GM21367 (cell line): Measurements from ENCODE around the gene EDEM1.

Source experiments
- ATAC-seq: cut with Tn5 transposase; IDR thresholded peaks from one replicate; pipeline ENCODE4 v1.9.1; 2021; ENCODE audit not compliant: unreplicated experiment

The EDEM1 gene

DNA sequence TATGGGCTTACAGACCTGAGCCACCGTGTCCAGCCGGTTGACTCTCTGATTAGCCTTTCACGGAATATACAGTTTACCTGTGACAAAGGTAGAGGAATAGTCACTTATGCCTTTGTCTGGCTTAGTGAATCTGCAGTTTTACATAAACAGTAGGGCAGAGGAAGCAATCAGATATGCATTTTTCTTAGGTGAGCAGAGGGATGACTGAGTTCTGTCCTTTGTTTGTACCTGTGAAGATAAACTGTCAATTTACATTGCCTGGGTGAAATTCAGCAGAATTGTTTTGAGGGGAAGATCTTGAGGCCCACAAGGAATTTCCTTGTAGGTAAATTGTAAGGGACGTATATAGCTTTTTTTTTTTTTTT is 10.8 kb downstream of the EDEM1 start:
- ATAC-seq = no peak

DNA sequence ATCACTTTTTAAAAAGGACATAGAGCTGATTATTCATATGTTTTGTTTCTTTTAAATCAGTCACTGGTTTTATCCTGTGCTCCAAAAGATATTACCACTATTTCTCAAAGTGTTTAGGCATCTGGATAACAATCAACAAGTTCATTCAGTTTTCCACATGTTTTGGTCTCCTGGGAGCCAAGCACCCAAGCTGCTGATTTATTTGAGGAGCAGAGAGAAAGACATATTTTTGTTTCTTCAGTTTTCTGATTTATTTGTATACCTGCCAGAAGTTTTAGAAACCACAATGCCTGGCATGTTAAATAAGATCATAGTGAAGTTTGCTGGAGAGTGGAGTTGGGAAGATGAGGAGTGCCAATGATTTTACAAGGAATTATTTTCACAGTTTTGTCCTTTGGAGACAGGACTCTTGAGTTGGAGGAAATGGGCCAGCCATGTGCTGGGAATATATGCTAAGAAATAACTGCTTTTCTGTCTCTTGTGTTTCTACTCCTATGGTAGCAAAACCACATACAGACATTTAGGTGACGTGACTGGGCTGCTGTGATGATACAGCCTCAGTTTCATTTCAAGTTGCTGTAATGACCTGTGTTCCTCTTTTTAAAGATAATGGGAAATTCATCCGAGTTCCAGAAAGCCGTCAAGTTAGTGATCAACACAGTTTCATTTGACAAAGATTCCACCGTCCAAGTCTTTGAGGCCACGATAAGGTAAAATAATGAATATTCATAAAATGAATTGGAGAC is 11.7 kb downstream of the EDEM1 start:
- peak; percentile 28 for ATAC-seq

DNA sequence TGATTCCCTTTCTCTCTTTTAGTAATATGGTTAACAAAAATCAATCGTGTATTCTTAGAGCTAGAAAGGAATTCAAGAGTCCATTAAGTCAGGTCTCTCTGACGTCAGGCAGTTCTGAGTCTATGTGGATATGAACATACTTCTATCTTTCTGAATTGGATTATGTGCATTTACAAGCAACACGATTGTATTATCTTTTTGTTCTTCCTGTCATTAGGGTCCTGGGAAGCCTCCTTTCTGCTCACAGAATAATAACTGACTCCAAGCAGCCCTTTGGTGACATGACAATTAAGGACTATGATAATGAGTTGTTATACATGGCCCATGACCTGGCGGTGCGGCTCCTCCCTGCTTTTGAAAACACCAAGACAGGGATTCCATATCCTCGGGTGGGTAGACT is 14.0 kb downstream of the EDEM1 start:
- no peak for ATAC-seq

DNA sequence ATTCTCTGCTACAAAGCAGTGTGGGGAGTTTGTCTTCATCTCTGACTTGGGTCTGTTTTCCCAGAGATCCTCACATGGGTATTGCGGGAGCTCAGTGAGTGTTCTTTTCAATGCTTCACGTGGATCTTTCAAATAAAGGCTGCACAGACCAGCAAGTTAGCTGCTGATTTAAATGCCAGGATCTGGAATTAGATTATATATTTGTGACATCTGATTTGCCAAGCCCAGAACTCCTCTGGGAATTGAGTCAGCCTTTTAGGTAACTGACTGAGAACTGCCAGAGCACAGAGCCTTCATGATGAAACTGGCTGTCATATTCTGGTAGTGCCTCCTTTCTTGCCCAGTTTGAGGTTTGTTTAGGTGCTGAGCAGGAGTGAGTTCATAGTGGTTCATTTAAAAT is 14.7 kb downstream of the EDEM1 start:
- no peak for ATAC-seq

DNA sequence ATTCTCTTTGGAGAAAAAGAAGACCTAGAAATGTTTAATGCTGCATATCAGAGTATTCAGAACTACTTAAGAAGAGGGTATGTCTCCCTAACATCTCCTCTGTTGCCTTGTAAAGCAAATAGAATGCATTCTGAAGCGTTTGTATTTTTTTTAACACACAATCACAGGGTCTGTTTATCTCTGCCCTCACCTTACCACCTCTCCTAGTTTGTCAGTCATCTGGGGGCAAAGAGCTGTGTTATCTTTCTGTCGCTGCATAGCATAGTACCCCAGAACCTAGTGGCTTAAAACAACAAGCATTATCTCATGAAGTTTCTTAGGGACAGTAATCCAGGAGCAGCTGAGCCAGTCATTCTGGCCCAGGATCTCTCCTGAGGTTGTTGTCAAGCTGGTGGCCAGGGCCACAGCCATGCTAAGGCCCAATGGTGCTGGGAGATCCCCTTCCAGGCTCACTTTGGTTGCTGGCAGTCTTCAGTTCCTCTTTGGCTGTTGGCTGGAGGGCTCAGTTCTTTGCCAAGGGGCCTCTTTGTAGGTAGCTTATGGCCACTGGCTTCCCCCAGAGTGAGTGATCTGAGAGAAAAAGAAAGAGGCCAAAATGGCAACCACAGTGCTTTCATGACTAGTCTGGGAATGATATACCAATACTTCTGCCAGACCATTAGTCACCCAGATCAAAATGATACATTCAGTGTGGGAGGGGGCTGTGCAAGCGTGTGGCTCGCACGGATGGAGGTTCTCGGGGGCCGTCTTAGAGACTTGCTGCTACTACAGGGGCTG is 17.8 kb downstream of the EDEM1 start:
- peak; percentile 97 for ATAC-seq

DNA sequence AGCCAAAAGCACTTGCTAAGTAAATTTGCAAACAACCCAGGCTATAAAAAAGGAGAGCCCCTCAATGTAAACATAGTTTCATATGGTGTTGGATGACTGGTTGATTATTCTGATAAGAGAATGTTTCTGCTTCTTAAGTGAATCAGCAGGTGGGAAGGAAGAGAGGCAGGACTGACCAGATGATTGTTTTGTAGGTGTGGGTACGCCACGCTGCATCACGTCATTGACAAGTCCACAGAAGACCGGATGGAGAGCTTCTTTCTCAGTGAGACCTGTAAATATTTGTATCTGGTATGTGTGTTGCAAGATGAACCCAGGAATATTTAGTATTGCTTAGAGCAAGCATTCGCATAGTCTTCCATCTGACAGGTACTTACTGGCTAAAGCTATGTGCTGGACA is 23.4 kb downstream of the EDEM1 start:
- ATAC-seq = no peak

DNA sequence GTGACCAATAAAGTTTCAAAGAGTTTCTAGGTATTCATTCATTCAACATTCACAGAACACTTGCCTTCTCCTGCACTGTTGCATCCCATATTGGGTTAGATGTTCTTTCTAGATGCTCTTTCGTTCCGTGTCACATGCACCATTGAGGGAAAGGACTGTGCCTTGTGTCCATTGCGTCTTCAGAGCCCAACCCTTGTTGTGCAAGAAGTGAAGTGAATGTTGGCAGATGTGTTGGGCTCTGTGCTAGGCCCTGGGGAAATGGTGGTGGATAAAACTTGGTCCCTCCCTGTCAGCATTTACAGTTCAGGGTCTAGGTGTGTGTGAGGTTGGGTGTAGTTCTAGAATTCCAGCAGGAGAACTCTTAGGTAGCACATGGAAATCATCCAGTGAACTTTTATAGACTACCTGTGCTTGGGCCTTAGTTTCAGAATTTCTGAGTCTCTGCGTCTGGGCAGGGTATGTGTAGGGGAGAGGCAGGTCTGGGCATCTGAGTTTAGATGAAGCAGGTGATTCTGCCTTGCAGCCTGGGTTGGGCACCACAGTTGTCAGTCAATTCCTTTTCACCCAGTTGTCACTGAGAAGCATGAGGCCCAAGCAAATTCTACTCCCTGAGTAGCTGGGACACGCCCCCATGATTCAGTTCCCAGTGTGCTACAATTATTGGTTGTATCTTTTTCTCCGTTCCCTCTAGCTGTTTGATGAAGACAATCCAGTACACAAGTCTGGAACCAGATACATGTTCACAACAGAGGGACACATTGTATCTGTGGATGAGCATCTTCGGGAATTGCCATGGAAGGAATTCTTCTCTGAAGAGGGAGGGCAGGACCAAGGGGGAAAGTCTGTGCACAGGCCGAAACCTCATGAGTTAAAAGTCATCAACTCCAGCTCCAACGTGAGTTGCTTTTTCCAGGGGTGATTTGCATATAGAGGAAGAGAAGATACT is 25.4 kb downstream of the EDEM1 start:
- no peak for ATAC-seq

DNA sequence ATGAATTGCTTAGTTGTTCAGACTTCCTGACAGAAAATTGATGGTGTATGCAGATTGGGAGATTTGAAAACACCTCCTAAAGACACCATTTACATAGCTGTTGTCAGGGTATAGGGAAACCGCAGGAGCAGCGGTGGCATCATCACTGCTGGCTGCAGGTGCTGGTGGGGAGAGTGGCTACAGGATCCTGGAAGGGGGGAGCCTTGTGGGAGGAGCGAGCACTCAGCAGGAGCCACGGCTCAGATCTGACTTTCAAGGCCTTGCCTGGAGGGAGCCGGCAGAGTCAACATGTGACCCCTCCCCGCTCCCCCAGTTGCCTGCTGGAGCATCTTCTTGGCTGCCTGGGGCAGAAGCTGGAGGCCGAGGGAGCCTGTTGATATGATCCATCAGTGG is 26.1 kb downstream of the EDEM1 start:
- no peak for ATAC-seq

DNA sequence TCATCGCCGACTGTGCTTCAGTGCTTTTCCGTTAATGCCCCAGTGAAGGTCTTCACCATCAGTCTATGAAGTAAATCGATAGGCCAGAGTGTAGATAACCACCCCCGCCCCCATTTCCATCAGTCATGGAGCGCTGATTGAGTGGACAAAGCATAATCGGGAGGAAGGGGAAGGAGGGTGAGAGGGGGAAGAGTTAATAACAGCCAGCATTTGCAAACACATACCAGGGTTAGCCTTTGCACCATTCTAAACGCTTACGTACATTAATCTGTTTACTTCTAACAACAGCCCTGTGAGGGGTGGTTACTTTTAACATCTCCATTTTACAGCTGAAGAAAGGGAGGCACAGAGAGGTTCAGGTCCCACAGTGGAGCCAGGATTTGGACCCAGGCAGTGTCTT is 26.8 kb downstream of the EDEM1 start:
- no peak for ATAC-seq

DNA sequence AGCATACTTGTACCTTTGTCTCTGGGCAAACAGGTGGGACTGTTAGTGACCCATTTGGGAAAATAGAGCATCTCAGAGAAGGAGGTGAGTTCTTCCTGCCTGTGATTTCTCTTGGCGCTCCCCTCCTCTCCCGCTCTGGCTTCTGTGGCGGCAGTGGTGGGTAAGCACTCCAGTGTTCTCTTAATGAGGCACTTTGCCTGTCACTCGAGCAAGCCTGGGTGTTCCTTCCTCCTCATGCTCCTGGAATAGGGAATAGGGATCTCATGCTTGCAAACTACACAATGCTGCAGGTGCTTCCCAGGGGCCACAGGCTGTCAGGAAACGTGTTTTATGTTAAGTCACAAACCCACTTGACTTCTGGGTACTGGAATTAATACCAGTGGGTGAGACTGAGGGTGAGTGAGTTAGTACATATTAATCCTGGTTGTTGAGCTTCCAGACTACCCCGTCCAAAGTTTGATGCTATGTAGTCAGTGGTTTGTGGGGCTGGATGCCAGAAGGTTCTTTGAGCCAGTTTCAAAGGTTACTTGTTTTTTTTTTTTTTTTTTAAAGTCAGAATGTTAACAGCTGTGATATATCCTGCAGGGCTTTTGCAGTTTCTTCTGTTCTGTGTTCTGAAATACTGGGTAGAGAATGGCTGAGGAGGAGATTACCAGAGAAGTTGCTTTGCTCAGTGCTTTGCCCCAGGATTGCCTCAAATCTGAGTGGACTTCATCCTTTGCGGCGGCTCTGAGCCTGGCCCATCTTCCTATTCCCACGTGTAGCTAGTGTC is 30.5 kb downstream of the EDEM1 start:
- no peak for ATAC-seq

DNA sequence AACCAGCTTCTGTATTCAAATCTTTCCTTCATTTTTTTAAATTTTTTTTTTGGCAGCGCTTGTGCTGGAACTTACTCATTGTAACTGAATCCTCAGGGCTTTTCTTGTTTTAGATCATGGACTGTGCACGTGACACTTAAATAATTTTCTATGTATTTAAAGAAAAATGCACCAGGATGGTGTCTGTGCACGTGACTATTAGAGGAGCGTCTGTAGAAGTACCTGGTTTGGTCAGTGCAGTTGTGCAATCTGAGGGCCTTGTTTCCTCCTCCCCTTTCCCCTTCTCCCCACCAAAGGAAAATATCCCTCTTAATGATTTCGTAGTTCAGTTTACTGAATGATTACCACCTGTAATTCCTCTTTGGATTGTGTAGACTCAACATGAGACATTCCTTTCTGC is 31.3 kb downstream of the EDEM1 start:
- ATAC-seq = no peak

DNA sequence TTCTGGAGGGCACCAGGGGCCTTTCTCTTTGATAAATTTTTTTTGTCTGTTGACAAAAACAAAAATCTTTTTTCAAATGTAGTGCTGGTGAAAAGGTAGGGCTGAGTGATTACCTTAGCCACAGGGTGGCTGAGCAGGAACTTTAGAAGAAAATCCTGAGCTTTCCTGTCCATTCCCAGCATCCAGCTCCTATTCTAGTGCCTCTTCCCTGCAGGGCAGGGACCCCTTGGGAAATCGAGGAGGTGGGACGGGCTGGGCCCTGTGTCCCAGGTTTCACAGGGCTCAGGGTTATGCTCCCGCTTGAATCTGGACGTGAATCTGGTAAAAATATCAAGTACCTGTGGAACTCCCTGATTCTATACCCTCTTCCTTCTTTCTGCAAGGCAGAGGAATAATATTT is 31.7 kb downstream of the EDEM1 start:
- ATAC-seq = no peak

DNA sequence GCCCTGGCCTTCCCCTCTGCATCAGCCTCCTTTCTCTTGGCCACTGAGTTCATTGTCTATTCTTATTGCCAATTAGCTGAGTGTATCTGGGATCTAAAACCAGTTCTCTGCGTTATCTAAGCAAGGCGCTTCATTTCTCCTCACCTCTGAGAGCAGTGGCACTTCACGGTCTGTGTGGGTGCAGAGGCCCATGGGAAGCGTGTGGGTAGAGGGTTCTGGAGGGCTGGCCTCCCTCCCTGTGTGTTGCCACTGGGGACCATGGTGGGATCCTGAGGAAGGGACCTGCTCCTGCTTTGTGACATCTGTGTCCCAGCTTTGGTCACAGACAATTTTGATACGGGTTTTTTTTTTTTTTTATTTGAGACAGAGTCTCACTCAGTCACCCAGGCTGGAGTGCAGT is 32.7 kb downstream of the EDEM1 start:
- no peak for ATAC-seq

DNA sequence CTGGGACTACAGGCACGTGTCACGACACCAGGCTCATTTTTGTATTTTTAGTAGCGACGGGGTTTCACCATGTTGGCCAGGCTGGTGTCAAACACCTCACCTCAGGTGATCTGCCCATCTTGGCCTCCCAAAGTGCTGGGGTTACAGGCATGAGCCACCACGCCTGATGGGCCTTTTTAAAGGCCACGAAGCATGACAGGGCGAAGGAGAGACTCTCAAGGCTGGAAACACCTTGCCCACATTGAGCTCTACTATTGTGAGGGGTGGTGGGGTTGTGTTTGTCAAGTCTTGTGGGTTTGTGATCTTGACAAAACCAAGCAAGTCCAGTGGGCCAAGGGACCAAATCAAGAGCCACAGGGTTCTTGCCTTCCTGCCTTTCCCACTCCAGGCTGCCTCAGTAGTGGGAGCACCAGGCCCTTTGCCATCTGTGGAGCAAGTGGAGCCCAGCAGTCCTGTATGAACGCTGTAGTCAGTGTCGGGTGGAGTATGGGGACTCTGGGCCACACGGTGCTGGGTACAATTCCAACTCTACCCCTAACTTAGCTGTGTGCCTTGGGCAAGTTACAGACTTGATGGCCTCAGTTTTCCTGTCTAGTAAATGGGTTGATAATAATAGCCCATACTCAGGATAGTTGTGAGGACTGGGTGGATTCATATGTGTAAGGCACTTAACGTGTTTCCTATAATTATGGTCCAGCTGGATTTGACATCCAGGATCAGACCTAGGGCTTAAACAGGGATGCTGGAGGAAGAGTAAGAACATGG is 33.3 kb downstream of the EDEM1 start:
- no peak for ATAC-seq

DNA sequence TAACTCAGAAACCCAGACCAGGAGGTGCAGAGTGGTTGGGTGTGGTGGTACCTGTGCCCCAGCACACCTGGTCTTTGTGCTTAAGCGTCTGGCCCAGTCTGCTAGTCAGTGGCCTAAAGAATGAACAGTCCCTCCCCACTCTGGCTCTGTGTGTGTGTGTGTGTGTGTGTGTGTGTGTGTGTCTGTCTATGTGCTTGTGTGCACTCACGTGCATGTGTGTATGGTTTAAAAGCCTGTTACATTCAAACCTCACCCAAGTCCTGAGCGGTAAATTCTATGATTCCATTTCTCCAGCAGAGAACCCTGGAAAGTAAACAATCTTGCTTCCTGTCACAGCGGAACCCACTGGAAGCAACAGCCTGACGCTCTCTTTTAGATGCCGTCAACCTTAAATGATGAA is 34.2 kb downstream of the EDEM1 start:
- no peak for ATAC-seq

DNA sequence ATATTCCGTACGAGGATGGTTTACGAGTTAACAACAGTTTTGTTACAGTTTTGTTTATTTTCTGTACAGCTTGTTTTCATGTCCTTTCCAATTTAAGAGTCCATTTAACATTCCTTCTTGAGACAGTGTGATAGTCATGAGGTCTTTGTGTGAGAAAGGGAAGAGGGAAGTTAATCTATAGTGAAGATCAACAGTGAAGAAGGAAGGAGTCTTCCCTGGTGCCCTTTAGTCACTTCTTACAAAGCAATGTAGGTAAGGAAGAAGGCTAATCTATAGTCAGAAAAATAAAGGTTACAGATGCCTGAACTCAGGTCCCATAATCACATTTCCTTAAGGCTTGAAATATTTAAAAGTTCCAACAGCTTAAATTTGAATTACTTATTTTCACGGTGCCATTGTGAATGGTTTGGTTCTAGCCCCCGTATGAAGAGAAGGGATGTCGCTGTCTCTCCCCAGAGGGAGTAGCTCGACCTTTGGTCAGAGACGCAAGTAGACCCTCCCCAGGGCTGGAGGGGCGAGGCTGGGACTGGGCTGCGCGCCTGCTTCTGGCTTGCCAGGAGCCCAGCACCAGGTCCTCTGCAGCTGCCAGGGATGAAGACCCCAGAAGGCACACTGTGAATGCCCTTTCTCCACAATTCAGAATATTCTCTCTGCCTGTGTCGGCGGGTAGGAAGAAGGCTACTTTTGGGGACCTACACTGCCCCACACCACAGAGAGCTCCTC is 34.9 kb downstream of the EDEM1 start:
- ATAC-seq = no peak

DNA sequence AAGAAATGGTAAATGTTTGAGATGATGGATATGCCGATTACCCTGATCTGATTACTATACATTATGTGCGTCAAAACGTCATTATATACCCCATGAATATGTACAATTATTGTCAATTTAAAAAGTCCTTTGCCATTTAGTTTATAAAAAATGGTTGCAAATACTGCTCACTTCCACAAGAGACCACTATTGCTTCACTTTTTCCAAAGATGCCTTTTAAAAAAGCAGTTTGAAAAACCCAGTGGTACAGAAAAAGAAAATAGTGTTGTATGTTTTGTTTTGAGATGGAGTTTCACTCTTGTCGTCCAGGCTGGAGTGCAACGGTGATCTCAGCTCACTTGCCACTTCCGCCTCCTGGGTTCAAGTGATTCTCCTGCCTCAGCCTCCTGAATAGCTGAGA is 39.3 kb downstream of the EDEM1 start:
- ATAC-seq = peak; percentile 38

DNA sequence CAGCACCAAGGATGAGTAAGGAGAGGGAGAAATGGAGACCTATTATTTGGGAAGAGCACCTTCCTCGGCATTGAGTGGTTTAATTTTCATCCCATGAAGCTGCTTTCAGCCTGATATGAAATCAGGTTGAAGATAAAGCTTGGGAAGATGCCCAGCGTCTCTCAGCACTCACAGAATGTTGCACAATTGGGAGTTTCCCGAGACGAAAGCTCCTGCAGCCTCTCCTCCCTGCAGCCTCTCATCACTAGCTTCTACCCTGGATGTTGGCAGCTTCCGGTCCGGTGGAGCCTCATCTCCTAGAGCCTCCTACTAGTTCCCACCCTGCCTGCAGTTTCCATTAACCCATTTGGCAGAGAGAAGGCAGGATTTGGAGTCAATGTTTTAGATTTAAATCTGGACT is 40.3 kb downstream of the EDEM1 start:
- no peak for ATAC-seq

DNA sequence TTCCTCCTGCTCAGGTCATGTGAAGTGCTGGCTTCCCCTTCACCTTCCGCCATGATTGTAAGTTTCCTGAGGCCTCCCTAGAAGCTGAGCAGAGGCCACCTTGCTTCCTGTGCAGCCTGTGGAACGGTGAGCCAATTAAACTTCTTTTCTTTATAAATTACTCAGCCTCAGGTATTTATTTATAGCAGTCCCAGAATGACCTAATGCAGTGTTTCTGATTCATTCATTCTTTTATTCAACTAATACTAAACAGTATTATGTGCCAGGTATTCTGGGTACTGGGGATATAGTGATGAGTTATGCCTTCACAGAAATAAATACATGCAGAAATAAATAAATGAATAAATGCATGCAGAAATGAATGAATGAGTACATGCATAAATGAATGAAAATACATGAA is 41.9 kb downstream of the EDEM1 start:
- no peak for ATAC-seq

DNA sequence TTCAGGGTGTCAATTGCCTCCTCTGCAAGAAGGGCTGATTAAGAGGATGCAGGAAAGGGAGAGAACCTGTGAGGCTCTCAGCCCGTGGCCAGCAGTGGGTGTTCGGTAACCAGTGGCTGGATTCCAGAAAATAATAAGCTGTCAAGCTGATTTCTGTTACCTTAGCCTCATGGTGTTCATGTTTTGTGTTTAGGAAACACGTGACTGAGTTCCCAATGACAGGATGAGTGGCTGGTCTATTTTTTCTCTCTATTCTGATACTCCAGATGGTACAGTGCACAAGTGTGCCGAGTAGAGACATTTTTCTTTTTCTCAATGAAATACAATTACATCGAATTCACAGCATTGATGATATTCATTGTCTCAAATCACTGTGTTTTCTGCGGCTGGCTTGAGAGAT is 43.6 kb downstream of the EDEM1 start:
- no peak for ATAC-seq
